ENCODE data around the gene IL11RA. TPM values are rescaled to one million over a fixed set of nuclear protein-coding genes. Genes with fewer than 3 reads are reported as not detected.

The IL11RA gene
- total and polyA plus RNA-seq, 7 donors: 1.4 to 110 (median 67.3) TPM

GRCh38 chr9:34611811-34612787 is 39.9 kb upstream of the IL11RA start, which contains the start of gene RPP25L:
Gene RPP25L, minus strand, starts transcription at chr9:34612097. Its CDS starts 801 bp downstream, at chr9:34611296.
- Histone ChIP-seq H3K27ac (peak within 1 kb of the TSS; percentile 78 to 84 (median 82)), H3K27me3 (no peaks in the 10 kb centered on the region), H3K4me3 (peak within 1 kb of the TSS; percentile 61 to 70 (median 65)), H3K4me1 (peaks cover 0 to 26% (median 21%) of the 10 kb centered on the region in 4 donors), H3K9me3 (no peaks in the 10 kb centered on the region), H3K36me3 (peaks cover 13 to 37% (median 23%) of the 10 kb centered on the region in 4 donors)
- intact Hi-C loops (cut with DNase I): loop anchor here (1.0 to 2.0 kb wide), 4 partner anchors 22 to 154 kb away; partner anchors contain the start of genes DNAI1 and FAM219A
- TF ChIP-seq POLR2AphosphoS5 (IDR thresholded peaks at IDR 0.05) (peak; percentile 90 to 98 (median 94)), CTCF (IDR thresholded peaks at IDR 0.05) (no peak), POLR2A (IDR thresholded peaks at IDR 0.05) (peak; percentile 55 to 76), EP300 (IDR thresholded peaks at IDR 0.05) (no peak)
- DNase-seq: peak; percentile 94
- WGBS, 2 donors: 0 to 1% methylated on average over 77 of the region's 77 CpGs

- no peaks in the 10 kb centered on the region for H3K27me3 ChIP-seq
- peaks cover 14 to 45% (median 30%) of the 10 kb centered on the region in 4 donors for H3K36me3 ChIP-seq
- no peaks in the 10 kb centered on the region for H3K9me3 ChIP-seq
- peak; percentile 90 for DNase-seq
- intact Hi-C loops (cut with DNase I): loop anchor here (1.0 to 2.0 kb wide), 4 partner anchors 21 to 155 kb away; partner anchors contain the start of genes DNAI1 and FAM219A
- peak overlapping the region; percentile 61 to 70 (median 65) for H3K4me3 ChIP-seq
- H3K27ac ChIP-seq: peak overlapping the region; percentile 78 to 84 (median 82)
- peaks cover 0 to 26% (median 21%) of the 10 kb centered on the region in 4 donors for H3K4me1 ChIP-seq
- TF ChIP-seq EP300 (IDR thresholded peaks at IDR 0.05): no peak
- peak in 2 of 4 donors; percentile 16 to 29 for TF ChIP-seq POLR2AphosphoS5 (IDR thresholded peaks at IDR 0.05)
- no peak for TF ChIP-seq POLR2A (IDR thresholded peaks at IDR 0.05)
- TF ChIP-seq CTCF (IDR thresholded peaks at IDR 0.05): peak; percentile 55 to 88 (median 79)
- WGBS, 2 donors: 2 to 3% methylated on average over 15 of the region's 15 CpGs
Measured at GRCh38 chr9:34612788-34613390, 39.1 kb upstream of the IL11RA start.

GRCh38 chr9:34615132-34615531 is 36.9 kb upstream of the IL11RA start:
- intact Hi-C loops (cut with DNase I): no loop called here
- TF ChIP-seq POLR2A (IDR thresholded peaks at IDR 0.05): no peak
- no peak for TF ChIP-seq POLR2AphosphoS5 (IDR thresholded peaks at IDR 0.05)
- TF ChIP-seq CTCF (IDR thresholded peaks at IDR 0.05): no peak
- TF ChIP-seq EP300 (IDR thresholded peaks at IDR 0.05): no peak
- no peak for DNase-seq
- no peaks in the 10 kb centered on the region for H3K27me3 ChIP-seq
- WGBS, 2 donors: 92 to 94% methylated on average over 2 of the region's 2 CpGs
- H3K36me3 ChIP-seq: peaks cover 14 to 51% (median 33%) of the 10 kb centered on the region in 4 donors
- no peaks in the 10 kb centered on the region for H3K9me3 ChIP-seq
- peaks cover 0 to 35% (median 31%) of the 10 kb centered on the region in 4 donors for H3K4me1 ChIP-seq
- no peak overlapping the region for H3K27ac ChIP-seq
- no peak overlapping the region for H3K4me3 ChIP-seq

- intact Hi-C loops (cut with DNase I): no loop called here
- peak; percentile 98 for DNase-seq
- Histone ChIP-seq H3K4me3 (peak within 1 kb of the TSS; percentile 70 to 95 (median 82)), H3K27ac (peak within 1 kb of the TSS; percentile 47 to 71 (median 62)), H3K4me1 (peaks cover 0 to 30% (median 23%) of the 10 kb centered on the region in 4 donors), H3K27me3 (peaks cover 23 to 37% (median 34%) of the 10 kb centered on the region in 3 donors), H3K9me3 (no peaks in the 10 kb centered on the region), H3K36me3 (peaks cover 9 to 32% (median 22%) of the 10 kb centered on the region in 4 donors)
- TF ChIP-seq POLR2AphosphoS5 (IDR thresholded peaks at IDR 0.05) (peak in 3 of 4 donors; percentile 63 to 83 (median 82)), EP300 (IDR thresholded peaks at IDR 0.05) (no peak), POLR2A (IDR thresholded peaks at IDR 0.05) (peak in 1 of 2 donors; percentile 21), CTCF (IDR thresholded peaks at IDR 0.05) (no peak)
- WGBS, 2 donors: 4% methylated on average over 43 of the region's 43 CpGs
Measured at GRCh38 chr9:34620061-34620994, 31.7 kb upstream of the IL11RA start, which contains the start of gene DCTN3. Gene DCTN3, minus strand, starts transcription at chr9:34620495. Its CDS starts 31 bp downstream, at chr9:34620464.

Measured in sigmoid colon (tissue), 7 donors.